Stromal cell of bone marrow (primary cell): ENCODE measurements around the gene ZNF516.

Source experiments
- DNase-seq: peaks from one replicate; pipeline ENCODE4 v3.0.0-alpha.2; 2012; ENCODE audit warnings: low read depth

The ZNF516 gene

GRCh38 chr18:76441668-76442412, 53.2 kb downstream of the ZNF516 start:
- no peak for DNase-seq

- no peak for DNase-seq
Measured at GRCh38 chr18:76441002-76441667, 53.9 kb downstream of the ZNF516 start.

GRCh38 chr18:76437910-76438309, 57.1 kb downstream of the ZNF516 start:
- DNase-seq = no peak

- DNase-seq = no peak
Measured at GRCh38 chr18:76437011-76437410, 58.0 kb downstream of the ZNF516 start.

- no peak for DNase-seq
Measured at GRCh38 chr18:76436342-76436741, 58.7 kb downstream of the ZNF516 start.

- DNase-seq = no peak
Measured at GRCh38 chr18:76435316-76435989, 59.6 kb downstream of the ZNF516 start.

GRCh38 chr18:76434452-76434851, 60.6 kb downstream of the ZNF516 start:
- DNase-seq = no peak

- DNase-seq = no peak
Measured at GRCh38 chr18:76433788-76434187, 61.3 kb downstream of the ZNF516 start.

- DNase-seq = no peak
Measured at GRCh38 chr18:76432970-76433767, 61.9 kb downstream of the ZNF516 start.

- no peak for DNase-seq
Measured at GRCh38 chr18:76432274-76432755, 62.7 kb downstream of the ZNF516 start.

- DNase-seq = no peak
Measured at GRCh38 chr18:76431437-76432273, 63.4 kb downstream of the ZNF516 start.

- no peak for DNase-seq
Measured at GRCh38 chr18:76430636-76431035, 64.4 kb downstream of the ZNF516 start.

- DNase-seq = no peak
Measured at GRCh38 chr18:76429262-76430126, 65.5 kb downstream of the ZNF516 start.

GRCh38 chr18:76428396-76429261, 66.4 kb downstream of the ZNF516 start:
- no peak for DNase-seq

GRCh38 chr18:76426737-76427305, 68.2 kb downstream of the ZNF516 start:
- no peak for DNase-seq

GRCh38 chr18:76425146-76426131, 69.6 kb downstream of the ZNF516 start:
- no peak for DNase-seq

GRCh38 chr18:76422838-76423237, 72.2 kb downstream of the ZNF516 start:
- DNase-seq = no peak

- no peak for DNase-seq
Measured at GRCh38 chr18:76422121-76422520, 72.9 kb downstream of the ZNF516 start.
